Heart left ventricle (tissue), 13 donors: Measurements from ENCODE around the gene HLA-DOA.

Source experiments
- CTCF ChIP-seq, 12 donors: fragments of 200-600 bp; sonication (generic) in 4 of 12; IDR thresholded peaks; one replicate each; pipeline versions ENCODE4 v1.5.0 to v1.8.0; 2018 to 2022; ENCODE audit warnings: antibody characterized with exemption in 12 of 12, mild to moderate bottlenecking in 5 of 12
- POLR2A ChIP-seq, 2 donors: fragments of 450-650 bp; IDR thresholded peaks; one replicate each; pipeline ENCODE4 v1.6.1; 2017; ENCODE audit warnings: antibody characterized with exemption in 2 of 2, mild to moderate bottlenecking in 2 of 2, moderate library complexity in 2 of 2
- donor health status: ischemic (EF 13 %, LVEDD 7.1; RV severe dilation, severe dysfunction).
- donor health status: DM: no; HTN: yes; CAD: no.
- donor health status: DM: no; HTN: no; CAD: no.
- donor health status: ischemic (EF 25% LVEDD 6.9; RV normal size, moderate dysfunction).
- donor health status: ischemic (EF 25% LVEDD 5.7; RV mildly dilated, moderate dysfunction).
- donor health status: ischemic (EF 35%, LVEDD 5.7; RV mildly dilated, moderate dysfunction).
- donor health status: nonischemic (EF 11% LVEDD 7.7; RV severe dilation, severe dysfunction).
- donor health status: DM: yes; HTN: yes; CAD: no.
- donor health status: PGD.
- donor health status: ischemic (EF 29% LVEDD 5.4; RV normal size, mild dysfunction).
- donor health status: nonischemic (EF 23%, LVEDD 6.1; RV moderate dilation, normal function).

GRCh38 chr6:33029328-33030184, 20.2 kb upstream of the HLA-DOA start:
- no peak for TF ChIP-seq CTCF (IDR thresholded peaks at IDR 0.05)
- no peak for TF ChIP-seq POLR2A (IDR thresholded peaks at IDR 0.05)
